ENCODE measurements around the gene BCL11B. TPM values are rescaled to one million over a fixed set of nuclear protein-coding genes. Genes with fewer than 3 reads are reported as not detected.
A peak's percentile ranks its signal among the peaks of the same experiment; 100 is the strongest.

The BCL11B gene
- total RNA-seq, 1 donor from 2014 or later = 11.5 TPM

- TF ChIP-seq POLR2AphosphoS5 (IDR thresholded peaks at IDR 0.05; ENCODE audit: insufficient read depth in 1 of 2, low read depth in 1 of 2) (no peak), CTCF (IDR thresholded peaks at IDR 0.05) (no peak), POLR2A (IDR thresholded peaks at IDR 0.05) (no peak)
- H3K27me3 ChIP-seq = no peaks in the 10 kb centered on the region
- H3K36me3 ChIP-seq = no peaks in the 10 kb centered on the region
- intact Hi-C loops (cut with DNase I) = no loop called here
- no peak overlapping the region for H3K4me3 ChIP-seq
- no peak overlapping the region for H3K27ac ChIP-seq
- no peak for DNase-seq (ENCODE audit: extremely low spot score in 2 of 2)
- H3K4me1 ChIP-seq = peaks cover 20% of the 10 kb centered on the region
- no peaks in the 10 kb centered on the region for H3K9me3 ChIP-seq
These were observed 92.5 kb downstream of the BCL11B start for GRCh38 chr14:99179506-99179905.

GRCh38 chr14:99177886-99178835, 93.8 kb downstream of the BCL11B start:
- DNase-seq (ENCODE audit: extremely low spot score in 2 of 2) = no peak
- H3K27ac ChIP-seq = peak overlapping the region; percentile 70

GRCh38 chr14:99177046-99177655, 94.8 kb downstream of the BCL11B start:
- Histone ChIP-seq H3K27ac (peak overlapping the region; percentile 70), H3K4me1 (peaks cover 20% of the 10 kb centered on the region), H3K4me3 (no peak overlapping the region), H3K9me3 (no peaks in the 10 kb centered on the region), H3K36me3 (no peaks in the 10 kb centered on the region), H3K27me3 (no peaks in the 10 kb centered on the region)
- intact Hi-C loops (cut with DNase I) = no loop called here
- DNase-seq (ENCODE audit: extremely low spot score in 2 of 2) = peak in 1 of 2 donors; percentile 83
- TF ChIP-seq POLR2AphosphoS5 (IDR thresholded peaks at IDR 0.05; ENCODE audit: insufficient read depth in 1 of 2, low read depth in 1 of 2) (no peak), CTCF (IDR thresholded peaks at IDR 0.05) (no peak), POLR2A (IDR thresholded peaks at IDR 0.05) (no peak)

More at GRCh38 chr14:99177886-99178835, 93.8 kb downstream of the BCL11B start:
- Histone ChIP-seq H3K36me3 (no peaks in the 10 kb centered on the region), H3K9me3 (no peaks in the 10 kb centered on the region), H3K4me3 (no peak overlapping the region), H3K27me3 (no peaks in the 10 kb centered on the region), H3K4me1 (peaks cover 20% of the 10 kb centered on the region)
- intact Hi-C loops (cut with DNase I) = no loop called here
- TF ChIP-seq POLR2A (IDR thresholded peaks at IDR 0.05) = no peak
- TF ChIP-seq POLR2AphosphoS5 (IDR thresholded peaks at IDR 0.05; ENCODE audit: insufficient read depth in 1 of 2, low read depth in 1 of 2) = peak; percentile 33 to 71

- H3K4me3 ChIP-seq = no peak overlapping the region
- no peak overlapping the region for H3K27ac ChIP-seq
- H3K36me3 ChIP-seq = no peaks in the 10 kb centered on the region
- intact Hi-C loops (cut with DNase I) = no loop called here
- peaks cover 20% of the 10 kb centered on the region for H3K4me1 ChIP-seq
- H3K27me3 ChIP-seq = no peaks in the 10 kb centered on the region
- peak; percentile 25 to 71 for DNase-seq (ENCODE audit: extremely low spot score in 2 of 2)
- no peak for TF ChIP-seq POLR2A (IDR thresholded peaks at IDR 0.05)
- no peak for TF ChIP-seq CTCF (IDR thresholded peaks at IDR 0.05)
- TF ChIP-seq POLR2AphosphoS5 (IDR thresholded peaks at IDR 0.05; ENCODE audit: insufficient read depth in 1 of 2, low read depth in 1 of 2) = no peak
- no peaks in the 10 kb centered on the region for H3K9me3 ChIP-seq
These were observed 95.6 kb downstream of the BCL11B start for GRCh38 chr14:99176156-99176945.

Data from vagina (tissue), 2 donors.